HCT116 (cell line): ENCODE data around the gene SMARCB1. TPM values are rescaled to one million over a fixed set of nuclear protein-coding genes. Genes with fewer than 3 reads are reported as not detected.

ENCODE experiments used
- ATAC-seq: fragments of 200-7000 bp; cut with Tn5 transposase; 2 replicates; pipeline ENCODE4 v1.9.1; 2020; ENCODE audit warnings: mild to moderate bottlenecking, moderate library complexity
- BruUV-seq: library from RNA; stranded (reverse); fragments of 400-500 nt; replicated peaks from 2 replicates; lab custom pipeline; 2021; lab: Mats Ljungman, UMichigan
- CTCF ChIA-PET: fragments of 300-600 bp; sonication (Branson Sonifier 250); formaldehyde crosslinking; loops from one replicate; lab custom pipeline; 2021; ENCODE audit warnings: antibody characterized with exemption; lab: Charles Lee
- POLR2A ChIA-PET: fragments of 300-600, 350-600 bp; sonication (Branson Sonifier 250); formaldehyde crosslinking; loops from one replicate; lab custom pipeline; 2021; ENCODE audit warnings: antibody characterized with exemption; lab: Charles Lee
- RAD21 ChIA-PET, 2 experiments: fragments of 300-600 bp; sonication (Branson Sonifier 250); formaldehyde crosslinking; loops; one replicate each; lab custom pipeline; 2023; ENCODE audit warnings: low total read pairs in 2 of 2; ENCODE audit not compliant: uncharacterized antibody in 2 of 2, unreplicated experiment in 2 of 2, low non-redundant PET in 1 of 2; lab: Charles Lee
- DNase-seq: peaks from one replicate; pipeline ENCODE4 v3.0.0-alpha.2; 2010; ENCODE audit warnings: low read depth, low spot score
- H2AFZ ChIP-seq: fragments of 200-600 bp; shearing (Covaris generic), sonication (generic); 2 replicates; pipeline ENCODE4 v1.6.1; 2017; ENCODE audit warnings: low read depth, mixed run types, mixed read lengths, antibody characterized with exemption, low read length; ENCODE audit not compliant: poor library complexity, severe bottlenecking
- H3K27ac ChIP-seq: 2 replicates; pipeline ENCODE4 v1.5.1; 2012; ENCODE audit warnings: low read depth, low read length
- H3K27me3 ChIP-seq: fragments of 200-600 bp; sonication (generic); 2 replicates; pipeline ENCODE4 v1.6.1; 2016; ENCODE audit warnings: mixed run types, low read length, mixed read lengths; ENCODE audit not compliant: insufficient read depth
- H3K36me3 ChIP-seq, 2 experiments: fragments of 200-500 bp in 1 of 2; fragments of 200-600 bp in 1 of 2; sonication (Bioruptor generic) in 1 of 2; sonication (generic) in 1 of 2; 2 replicates each; pipeline versions ENCODE4 v1.5.1 to v1.6.1; 2014 to 2016; ENCODE audit warnings: low read length in 2 of 2, inconsistent platforms in 1 of 2, mixed read lengths in 1 of 2, mixed run types in 1 of 2; ENCODE audit not compliant: insufficient read depth in 2 of 2, control insufficient read depth in 1 of 2
- H3K4me1 ChIP-seq, 2 experiments: fragments of 200-600 bp in 1 of 2; sonication (generic) in 1 of 2; 2 replicates each; pipeline versions ENCODE4 v1.5.1 to v1.6.1; 2012 to 2017; ENCODE audit warnings: low read length in 2 of 2, inconsistent platforms in 1 of 2, mild to moderate bottlenecking in 1 of 2, mixed read lengths in 1 of 2, mixed run types in 1 of 2, moderate library complexity in 1 of 2; ENCODE audit not compliant: insufficient read depth in 2 of 2, control insufficient read depth in 1 of 2
- H3K4me2 ChIP-seq: fragments of 200-600 bp; sonication (generic); 2 replicates; pipeline ENCODE4 v1.6.1; 2017; ENCODE audit warnings: mixed run types, low read length, mixed read lengths
- H3K4me3 ChIP-seq, 2 experiments: fragments of 200-600 bp in 1 of 2; sonication (generic) in 1 of 2; replicated peaks in 1 of 2; 2 replicates each; pipeline ENCODE4 v1.5.1; 2011 to 2016; ENCODE audit warnings: low read length in 2 of 2, control low read depth in 1 of 2, low read depth in 1 of 2, mild to moderate bottlenecking in 1 of 2, mixed read lengths in 1 of 2, mixed run types in 1 of 2
- H3K79me2 ChIP-seq: fragments of 200-600 bp; sonication (generic); 2 replicates; pipeline ENCODE4 v1.6.1; 2017; ENCODE audit warnings: mild to moderate bottlenecking, mixed run types, low read length, moderate library complexity, mixed read lengths; ENCODE audit not compliant: insufficient read depth
- H3K9ac ChIP-seq: fragments of 200-600 bp; sonication (generic); 2 replicates; pipeline ENCODE4 v1.6.1; 2016; ENCODE audit warnings: low read length, mixed read lengths
- H3K9me2 ChIP-seq: fragments of 200-600 bp; sonication (generic), shearing (Covaris generic); 2 replicates; pipeline ENCODE4 v1.6.1; 2017; ENCODE audit warnings: mixed run types, mild to moderate bottlenecking, moderate library complexity; ENCODE audit not compliant: insufficient read depth
- H3K9me3 ChIP-seq, 2 experiments: fragments of 200-500 bp in 1 of 2; fragments of 200-600 bp in 1 of 2; sonication (Bioruptor generic) in 1 of 2; sonication (generic) in 1 of 2; 2 replicates each; pipeline ENCODE4 v1.6.1; 2014 to 2017; ENCODE audit warnings: low read length in 2 of 2, mixed read lengths in 2 of 2, inconsistent platforms in 1 of 2, low read depth in 1 of 2, mild to moderate bottlenecking in 1 of 2, mixed run types in 1 of 2, moderate library complexity in 1 of 2; ENCODE audit not compliant: control insufficient read depth in 1 of 2, insufficient read depth in 1 of 2
- H4K20me1 ChIP-seq: fragments of 200-600 bp; sonication (generic), shearing (Covaris generic); 2 replicates; pipeline ENCODE4 v1.6.1; 2017; ENCODE audit warnings: mixed run types, mild to moderate bottlenecking, moderate library complexity; ENCODE audit not compliant: insufficient read depth
- CBX3 ChIP-seq: IDR thresholded peaks from 2 replicates; pipeline ENCODE4 v1.6.1; 2012; ENCODE audit warnings: low read depth
- CEBPB ChIP-seq: IDR thresholded peaks from 2 replicates; pipeline ENCODE4 v1.6.1; 2012; ENCODE audit warnings: low read depth
- EGR1 ChIP-seq: IDR thresholded peaks from 2 replicates; pipeline ENCODE4 v1.6.1; 2012; ENCODE audit warnings: low read depth
- ELF1 ChIP-seq: IDR thresholded peaks from 2 replicates; pipeline ENCODE4 v1.6.1; 2012; ENCODE audit warnings: low read depth, borderline replicate concordance
- EZH2phosphoT487 ChIP-seq: fragments of 200-600 bp; IDR thresholded peaks from 2 replicates; pipeline ENCODE4 v1.6.1; 2018; ENCODE audit warnings: antibody characterized with exemption, borderline replicate concordance
- FOSL1 ChIP-seq: IDR thresholded peaks from 2 replicates; pipeline ENCODE4 v1.6.1; 2012; ENCODE audit warnings: low read depth
- POLR2AphosphoS5 ChIP-seq: IDR thresholded peaks from 2 replicates; pipeline ENCODE4 v1.6.1; 2011; ENCODE audit warnings: mild to moderate bottlenecking, low read depth, low read length, moderate library complexity
- RAD21 ChIP-seq: IDR thresholded peaks from 2 replicates; pipeline ENCODE4 v1.6.1; 2012; ENCODE audit warnings: low read depth, mild to moderate bottlenecking
- SP1 ChIP-seq: IDR thresholded peaks from 2 replicates; pipeline ENCODE4 v1.6.1; 2012; ENCODE audit warnings: low read depth
- SRF ChIP-seq: IDR thresholded peaks from 2 replicates; pipeline ENCODE4 v1.6.1; 2012; ENCODE audit warnings: low read depth
- YY1 ChIP-seq: IDR thresholded peaks from 2 replicates; pipeline ENCODE4 v1.6.1; 2011; ENCODE audit warnings: low read length, low read depth, moderate library complexity, mild to moderate bottlenecking; ENCODE audit not compliant: insufficient replicate concordance; ENCODE audit errors: extremely low read depth
- ZNF274 ChIP-seq: fragments of 200-500 bp; sonication (Bioruptor generic); IDR thresholded peaks from 2 replicates; pipeline ENCODE4 v1.6.1; 2014; ENCODE audit warnings: mild to moderate bottlenecking, low read depth, low read length, inconsistent platforms
- intact Hi-C: fragments of 100-400 bp; cut with micrococcal nuclease; formaldehyde crosslinking; loops from 2 replicates; pipeline ENCODE4 v1.10.0; 2022
- total RNA-seq: library from RNA; stranded (reverse); gene quantifications from one replicate; pipeline ENCODE4 v1.2.1, GENCODE V29; 2021; ENCODE audit not compliant: unreplicated experiment
- TF ChIP-seq, protein P1 (sequence below): IDR thresholded peaks from 2 replicates; pipeline ENCODE4 v1.6.1; 2012; ENCODE audit warnings: low read depth
- TF ChIP-seq, protein P2 (sequence below): IDR thresholded peaks from 2 replicates; pipeline ENCODE4 v1.6.1; 2012
- TF ChIP-seq, protein P3 (sequence below), 3 experiments: fragments of 200-600 bp in 1 of 3; sonication (generic) in 1 of 3; IDR thresholded peaks in 2 of 3; conservative IDR thresholded peaks in 1 of 3; 2 replicates each; pipeline ENCODE4 v1.5.1; 2012 to 2017; ENCODE audit warnings: low read depth in 2 of 3, low read length in 2 of 3, antibody characterized with exemption in 1 of 3, borderline replicate concordance in 1 of 3, control low read depth in 1 of 3, mild to moderate bottlenecking in 1 of 3, mixed read lengths in 1 of 3, mixed run types in 1 of 3, moderate library complexity in 1 of 3; ENCODE audit not compliant: insufficient read depth in 1 of 3
- TF ChIP-seq, protein P4 (sequence below): IDR thresholded peaks from 2 replicates; pipeline ENCODE4 v1.6.1; 2012
- TF ChIP-seq, protein P5 (sequence below): IDR thresholded peaks from 2 replicates; pipeline ENCODE4 v1.6.1; 2011; ENCODE audit warnings: mild to moderate bottlenecking, low read length, moderate library complexity; ENCODE audit not compliant: insufficient replicate concordance; ENCODE audit errors: extremely low read depth

The SMARCB1 gene
- total RNA-seq, 1 experiment from 2014 or later: 101 TPM

DNA sequence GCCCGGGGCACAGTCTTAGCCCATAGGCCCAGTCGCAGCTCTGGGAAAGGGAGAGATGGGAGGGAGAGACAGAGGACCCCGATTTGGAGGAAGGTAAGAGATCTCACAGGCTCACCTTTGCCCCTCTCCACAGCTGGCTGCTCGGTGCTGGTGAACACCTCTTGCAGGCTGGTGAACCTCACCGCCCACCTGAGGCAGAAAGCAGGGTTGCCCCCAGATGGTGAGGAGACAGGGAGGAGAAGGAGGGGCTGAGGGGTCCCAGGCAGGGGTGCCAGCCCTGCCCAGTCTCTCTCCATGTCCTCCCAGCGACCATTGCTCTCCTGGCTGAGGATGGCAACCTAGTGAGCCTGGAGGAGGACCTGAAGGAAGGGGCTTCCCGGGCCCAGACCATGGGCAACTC lies 22.8 kb upstream of the SMARCB1 start:
- ChIA-PET POLR2A (no interaction called here), CTCF (no interaction called here), RAD21 (no interaction called here)
- ATAC-seq: no peak
- Histone ChIP-seq H3K79me2 (peaks cover 35% of the 10 kb centered on the region), H4K20me1 (no peaks in the 10 kb centered on the region), H3K4me2 (no peak overlapping the region), H2AFZ (no peak overlapping the region), H3K27ac (no peak overlapping the region; the same call in 1 of the 2 replicates), H3K9ac (no peak overlapping the region), H3K27me3 (no peaks in the 10 kb centered on the region), H3K36me3 (peaks cover 9 to 20% of the 10 kb centered on the region in 2 experiments; a peak in 3 of 4 replicates), H3K4me1 (peaks cover 6 to 44% of the 10 kb centered on the region in 2 experiments; a peak in 3 of 4 replicates), H3K9me3 (no peaks in the 10 kb centered on the region), H3K9me2 (no peaks in the 10 kb centered on the region), H3K4me3 (no peak overlapping the region)
- intact Hi-C loops: loop anchor here (10.0 kb wide), 1 partner anchor 191 kb away; no protein-coding TSS in a partner anchor
- no peak for DNase-seq
- BruUV-seq: no TSS peak
- TF ChIP-seq, protein P1, sequence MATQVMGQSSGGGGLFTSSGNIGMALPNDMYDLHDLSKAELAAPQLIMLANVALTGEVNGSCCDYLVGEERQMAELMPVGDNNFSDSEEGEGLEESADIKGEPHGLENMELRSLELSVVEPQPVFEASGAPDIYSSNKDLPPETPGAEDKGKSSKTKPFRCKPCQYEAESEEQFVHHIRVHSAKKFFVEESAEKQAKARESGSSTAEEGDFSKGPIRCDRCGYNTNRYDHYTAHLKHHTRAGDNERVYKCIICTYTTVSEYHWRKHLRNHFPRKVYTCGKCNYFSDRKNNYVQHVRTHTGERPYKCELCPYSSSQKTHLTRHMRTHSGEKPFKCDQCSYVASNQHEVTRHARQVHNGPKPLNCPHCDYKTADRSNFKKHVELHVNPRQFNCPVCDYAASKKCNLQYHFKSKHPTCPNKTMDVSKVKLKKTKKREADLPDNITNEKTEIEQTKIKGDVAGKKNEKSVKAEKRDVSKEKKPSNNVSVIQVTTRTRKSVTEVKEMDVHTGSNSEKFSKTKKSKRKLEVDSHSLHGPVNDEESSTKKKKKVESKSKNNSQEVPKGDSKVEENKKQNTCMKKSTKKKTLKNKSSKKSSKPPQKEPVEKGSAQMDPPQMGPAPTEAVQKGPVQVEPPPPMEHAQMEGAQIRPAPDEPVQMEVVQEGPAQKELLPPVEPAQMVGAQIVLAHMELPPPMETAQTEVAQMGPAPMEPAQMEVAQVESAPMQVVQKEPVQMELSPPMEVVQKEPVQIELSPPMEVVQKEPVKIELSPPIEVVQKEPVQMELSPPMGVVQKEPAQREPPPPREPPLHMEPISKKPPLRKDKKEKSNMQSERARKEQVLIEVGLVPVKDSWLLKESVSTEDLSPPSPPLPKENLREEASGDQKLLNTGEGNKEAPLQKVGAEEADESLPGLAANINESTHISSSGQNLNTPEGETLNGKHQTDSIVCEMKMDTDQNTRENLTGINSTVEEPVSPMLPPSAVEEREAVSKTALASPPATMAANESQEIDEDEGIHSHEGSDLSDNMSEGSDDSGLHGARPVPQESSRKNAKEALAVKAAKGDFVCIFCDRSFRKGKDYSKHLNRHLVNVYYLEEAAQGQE: no peak
- no peak for TF ChIP-seq SRF
- TF ChIP-seq, protein P2, sequence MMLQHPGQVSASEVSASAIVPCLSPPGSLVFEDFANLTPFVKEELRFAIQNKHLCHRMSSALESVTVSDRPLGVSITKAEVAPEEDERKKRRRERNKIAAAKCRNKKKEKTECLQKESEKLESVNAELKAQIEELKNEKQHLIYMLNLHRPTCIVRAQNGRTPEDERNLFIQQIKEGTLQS: no peak
- TF ChIP-seq RAD21: no peak
- TF ChIP-seq POLR2AphosphoS5: no peak
- TF ChIP-seq, protein P3, sequence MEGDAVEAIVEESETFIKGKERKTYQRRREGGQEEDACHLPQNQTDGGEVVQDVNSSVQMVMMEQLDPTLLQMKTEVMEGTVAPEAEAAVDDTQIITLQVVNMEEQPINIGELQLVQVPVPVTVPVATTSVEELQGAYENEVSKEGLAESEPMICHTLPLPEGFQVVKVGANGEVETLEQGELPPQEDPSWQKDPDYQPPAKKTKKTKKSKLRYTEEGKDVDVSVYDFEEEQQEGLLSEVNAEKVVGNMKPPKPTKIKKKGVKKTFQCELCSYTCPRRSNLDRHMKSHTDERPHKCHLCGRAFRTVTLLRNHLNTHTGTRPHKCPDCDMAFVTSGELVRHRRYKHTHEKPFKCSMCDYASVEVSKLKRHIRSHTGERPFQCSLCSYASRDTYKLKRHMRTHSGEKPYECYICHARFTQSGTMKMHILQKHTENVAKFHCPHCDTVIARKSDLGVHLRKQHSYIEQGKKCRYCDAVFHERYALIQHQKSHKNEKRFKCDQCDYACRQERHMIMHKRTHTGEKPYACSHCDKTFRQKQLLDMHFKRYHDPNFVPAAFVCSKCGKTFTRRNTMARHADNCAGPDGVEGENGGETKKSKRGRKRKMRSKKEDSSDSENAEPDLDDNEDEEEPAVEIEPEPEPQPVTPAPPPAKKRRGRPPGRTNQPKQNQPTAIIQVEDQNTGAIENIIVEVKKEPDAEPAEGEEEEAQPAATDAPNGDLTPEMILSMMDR (IDR thresholded peaks at IDR 0.05 in 2 of 3, conservative IDR thresholded peaks at IDR 0.05 in 1 of 3; ENCODE audit: borderline replicate concordance in 1 of 3, insufficient read depth in 1 of 3, low read depth in 2 of 3, low read length in 2 of 3): no peak
- TF ChIP-seq SP1: no peak
- TF ChIP-seq ELF1: no peak
- TF ChIP-seq CBX3: no peak
- no peak for TF ChIP-seq FOSL1
- TF ChIP-seq ZNF274: no peak
- TF ChIP-seq CEBPB: no peak
- no peak for TF ChIP-seq EZH2phosphoT487
- TF ChIP-seq YY1: no peak
- TF ChIP-seq, protein P4, sequence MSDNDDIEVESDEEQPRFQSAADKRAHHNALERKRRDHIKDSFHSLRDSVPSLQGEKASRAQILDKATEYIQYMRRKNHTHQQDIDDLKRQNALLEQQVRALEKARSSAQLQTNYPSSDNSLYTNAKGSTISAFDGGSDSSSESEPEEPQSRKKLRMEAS: no peak
- TF ChIP-seq EGR1: no peak
- TF ChIP-seq, protein P5, sequence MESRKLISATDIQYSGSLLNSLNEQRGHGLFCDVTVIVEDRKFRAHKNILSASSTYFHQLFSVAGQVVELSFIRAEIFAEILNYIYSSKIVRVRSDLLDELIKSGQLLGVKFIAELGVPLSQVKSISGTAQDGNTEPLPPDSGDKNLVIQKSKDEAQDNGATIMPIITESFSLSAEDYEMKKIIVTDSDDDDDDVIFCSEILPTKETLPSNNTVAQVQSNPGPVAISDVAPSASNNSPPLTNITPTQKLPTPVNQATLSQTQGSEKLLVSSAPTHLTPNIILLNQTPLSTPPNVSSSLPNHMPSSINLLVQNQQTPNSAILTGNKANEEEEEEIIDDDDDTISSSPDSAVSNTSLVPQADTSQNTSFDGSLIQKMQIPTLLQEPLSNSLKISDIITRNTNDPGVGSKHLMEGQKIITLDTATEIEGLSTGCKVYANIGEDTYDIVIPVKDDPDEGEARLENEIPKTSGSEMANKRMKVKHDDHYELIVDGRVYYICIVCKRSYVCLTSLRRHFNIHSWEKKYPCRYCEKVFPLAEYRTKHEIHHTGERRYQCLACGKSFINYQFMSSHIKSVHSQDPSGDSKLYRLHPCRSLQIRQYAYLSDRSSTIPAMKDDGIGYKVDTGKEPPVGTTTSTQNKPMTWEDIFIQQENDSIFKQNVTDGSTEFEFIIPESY: no peak
